Mucosa of stomach (tissue), 1 donor: ENCODE measurements around the gene SLC6A6.

Experiments
- H3K27me3 ChIP-seq: one replicate; pipeline ENCODE4 v1.7.0; 2013; ENCODE audit warnings: mild to moderate bottlenecking, low read length; ENCODE audit not compliant: control insufficient read depth, insufficient read depth
- H3K36me3 ChIP-seq: one replicate; pipeline ENCODE4 v1.7.0; 2013; ENCODE audit warnings: low read length; ENCODE audit not compliant: control insufficient read depth, insufficient read depth
- H3K4me1 ChIP-seq: one replicate; pipeline ENCODE4 v1.7.0; 2013; ENCODE audit warnings: mild to moderate bottlenecking, low read length; ENCODE audit not compliant: control insufficient read depth, insufficient read depth
- H3K4me3 ChIP-seq: one replicate; pipeline ENCODE4 v1.7.0; 2013; ENCODE audit warnings: low read length
- H3K9ac ChIP-seq: one replicate; pipeline ENCODE4 v1.7.0; 2013; ENCODE audit warnings: mild to moderate bottlenecking, low read length, moderate library complexity
- H3K9me3 ChIP-seq: one replicate; pipeline ENCODE4 v1.7.0; 2013; ENCODE audit warnings: mild to moderate bottlenecking, low read length, moderate library complexity; ENCODE audit not compliant: control insufficient read depth
- donor health status: Pancreatic carcinoma.

Gene SLC6A6

DNA sequence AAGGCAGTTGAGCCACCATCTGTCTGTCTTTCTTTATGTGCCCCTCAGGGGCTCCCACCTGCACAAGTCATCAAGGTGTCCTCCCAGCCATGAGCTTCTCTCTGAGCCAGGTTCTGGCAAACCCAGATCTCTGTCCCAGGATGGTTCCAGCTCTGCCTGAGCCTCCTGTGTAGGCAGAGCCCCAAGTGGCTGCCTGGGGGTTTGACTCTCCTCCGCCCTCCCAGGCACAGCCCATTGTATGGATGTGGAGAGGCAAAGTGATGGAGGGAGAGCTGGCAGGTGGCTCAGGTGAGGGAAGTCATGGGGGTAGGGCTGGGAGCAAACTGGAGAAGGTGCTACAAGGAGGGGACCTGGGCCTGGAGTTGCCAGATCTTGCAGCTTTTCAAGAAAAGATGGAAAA lies 80.9 kb downstream of the SLC6A6 start:
- Histone ChIP-seq H3K27me3 (no peaks in the 10 kb centered on the region), H3K9ac (no peak overlapping the region), H3K4me3 (no peak overlapping the region), H3K4me1 (peaks cover 4% of the 10 kb centered on the region), H3K36me3 (peaks cover 13% of the 10 kb centered on the region), H3K9me3 (no peaks in the 10 kb centered on the region)

DNA sequence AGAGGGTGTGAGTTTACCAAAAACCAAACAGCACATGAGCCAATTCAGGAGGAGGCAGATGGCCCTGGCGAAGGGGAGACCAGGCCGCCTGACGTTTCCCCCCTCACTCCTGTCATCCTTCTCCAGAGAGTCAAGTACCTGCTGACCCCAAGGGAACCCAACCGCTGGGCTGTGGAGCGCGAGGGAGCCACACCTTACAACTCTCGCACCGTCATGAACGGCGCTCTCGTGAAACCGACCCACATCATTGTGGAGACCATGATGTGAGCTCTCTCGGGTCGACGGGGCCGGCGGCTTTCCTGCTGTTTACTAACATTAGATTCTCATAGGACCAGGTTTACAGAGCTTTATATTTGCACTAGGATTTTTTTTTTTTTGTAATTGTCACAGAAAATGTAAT lies 82.3 kb downstream of the SLC6A6 start:
- H3K36me3 ChIP-seq: peaks cover 18% of the 10 kb centered on the region
- H3K4me1 ChIP-seq: peaks cover 2% of the 10 kb centered on the region

GRCh38 chr3:14485981-14486380 lies 83.6 kb downstream of the SLC6A6 start:
- Histone ChIP-seq H3K4me1 (no peaks in the 10 kb centered on the region), H3K9ac (no peak overlapping the region), H3K27me3 (no peaks in the 10 kb centered on the region), H3K9me3 (no peaks in the 10 kb centered on the region), H3K4me3 (no peak overlapping the region), H3K36me3 (peaks cover 12% of the 10 kb centered on the region)

More for the DNA sequence above, 82.3 kb downstream of the SLC6A6 start:
- H3K27me3 ChIP-seq: no peaks in the 10 kb centered on the region
- no peak overlapping the region for H3K4me3 ChIP-seq
- no peak overlapping the region for H3K9ac ChIP-seq
- H3K9me3 ChIP-seq: no peaks in the 10 kb centered on the region

DNA sequence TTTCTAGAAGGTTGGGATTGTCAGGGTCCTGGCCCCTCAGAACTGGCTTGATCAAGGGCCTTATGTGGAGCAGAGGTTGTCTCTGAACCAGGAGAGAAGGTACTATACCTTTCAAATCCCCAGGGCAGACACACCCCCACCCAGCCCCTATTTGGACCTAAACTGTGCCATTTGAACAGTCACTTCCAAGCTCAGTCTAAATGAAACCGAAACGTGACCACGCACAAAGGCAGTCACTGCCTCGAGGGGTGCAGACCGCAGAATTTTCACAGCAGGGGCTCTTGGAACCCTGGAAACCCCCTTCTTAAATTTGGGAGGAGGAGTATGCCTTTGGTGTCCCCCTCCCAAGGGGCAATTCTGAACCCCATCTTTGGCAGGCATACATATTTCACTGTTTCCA lies 84.1 kb downstream of the SLC6A6 start:
- peaks cover 12% of the 10 kb centered on the region for H3K36me3 ChIP-seq
- H3K4me3 ChIP-seq: no peak overlapping the region
- no peaks in the 10 kb centered on the region for H3K27me3 ChIP-seq

DNA sequence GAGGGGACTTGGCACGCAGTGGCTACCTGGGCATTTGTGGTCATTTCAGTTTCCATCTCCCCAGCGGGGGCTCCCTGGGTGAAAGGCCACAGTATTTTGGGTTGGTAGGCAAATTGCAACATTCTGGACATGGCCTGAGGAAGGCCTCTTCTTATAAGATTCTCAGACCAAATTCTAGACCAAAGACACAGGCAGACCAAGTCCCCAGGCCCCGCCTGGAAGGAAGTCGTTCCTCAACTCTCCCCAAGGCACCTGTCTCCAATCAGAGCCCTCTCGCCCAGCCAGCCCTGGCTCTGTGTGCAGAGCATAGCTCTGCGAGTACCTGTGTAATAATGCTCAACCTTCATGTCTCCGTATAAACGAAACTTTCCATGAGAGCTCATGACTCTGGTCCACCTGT lies 84.7 kb downstream of the SLC6A6 start:
- Histone ChIP-seq H3K27me3 (no peaks in the 10 kb centered on the region), H3K36me3 (peaks cover 6% of the 10 kb centered on the region), H3K4me1 (no peaks in the 10 kb centered on the region), H3K4me3 (no peak overlapping the region), H3K9ac (no peak overlapping the region), H3K9me3 (no peaks in the 10 kb centered on the region)

More for the DNA sequence above, 84.1 kb downstream of the SLC6A6 start:
- Histone ChIP-seq H3K9me3 (no peaks in the 10 kb centered on the region), H3K9ac (no peak overlapping the region), H3K4me1 (no peaks in the 10 kb centered on the region)

DNA sequence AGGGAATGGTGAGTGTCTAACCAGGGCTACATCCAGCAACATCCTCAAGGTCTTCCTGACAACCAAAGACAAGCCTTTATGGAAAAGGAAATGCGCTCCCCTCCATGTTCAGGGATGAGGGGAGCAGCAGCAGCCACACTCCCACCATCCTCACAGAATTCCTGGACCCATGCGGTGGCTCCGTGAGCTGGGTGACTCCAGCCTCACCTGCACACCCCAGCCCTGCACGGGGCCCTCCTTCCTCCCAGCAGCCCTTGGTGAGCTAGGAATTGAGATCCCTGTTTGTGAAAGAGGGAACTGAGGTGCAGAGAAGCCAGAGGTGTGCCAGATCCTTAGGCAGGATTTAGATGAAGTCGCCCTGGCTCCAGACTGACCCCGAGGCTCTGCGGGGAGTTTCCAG lies 85.4 kb downstream of the SLC6A6 start:
- Histone ChIP-seq H3K9ac (no peak overlapping the region), H3K36me3 (peaks cover 6% of the 10 kb centered on the region), H3K9me3 (no peaks in the 10 kb centered on the region), H3K27me3 (no peaks in the 10 kb centered on the region), H3K4me3 (no peak overlapping the region), H3K4me1 (no peaks in the 10 kb centered on the region)

- Histone ChIP-seq H3K36me3 (peaks cover 6% of the 10 kb centered on the region), H3K4me1 (no peaks in the 10 kb centered on the region), H3K9me3 (no peaks in the 10 kb centered on the region)
These were observed 86.1 kb downstream of the SLC6A6 start for GRCh38 chr3:14488286-14489041.

GRCh38 chr3:14489641-14490040 lies 87.2 kb downstream of the SLC6A6 start:
- Histone ChIP-seq H3K27me3 (no peaks in the 10 kb centered on the region), H3K9ac (no peak overlapping the region), H3K36me3 (peaks cover 6% of the 10 kb centered on the region), H3K9me3 (no peaks in the 10 kb centered on the region), H3K4me1 (no peaks in the 10 kb centered on the region), H3K4me3 (no peak overlapping the region)

More at GRCh38 chr3:14488286-14489041, 86.1 kb downstream of the SLC6A6 start:
- H3K27me3 ChIP-seq: no peaks in the 10 kb centered on the region
- no peak overlapping the region for H3K9ac ChIP-seq
- H3K4me3 ChIP-seq: no peak overlapping the region

- H3K9ac ChIP-seq: no peak overlapping the region
- H3K4me1 ChIP-seq: no peaks in the 10 kb centered on the region
- H3K36me3 ChIP-seq: peaks cover 6% of the 10 kb centered on the region
- no peak overlapping the region for H3K4me3 ChIP-seq
- H3K9me3 ChIP-seq: no peaks in the 10 kb centered on the region
- no peaks in the 10 kb centered on the region for H3K27me3 ChIP-seq
These were observed 87.8 kb downstream of the SLC6A6 start for GRCh38 chr3:14490255-14490654.

- no peaks in the 10 kb centered on the region for H3K27me3 ChIP-seq
- peaks cover 6% of the 10 kb centered on the region for H3K36me3 ChIP-seq
- no peaks in the 10 kb centered on the region for H3K9me3 ChIP-seq
- H3K4me1 ChIP-seq: no peaks in the 10 kb centered on the region
- H3K9ac ChIP-seq: no peak overlapping the region
- H3K4me3 ChIP-seq: no peak overlapping the region
These were observed 88.4 kb downstream of the SLC6A6 start for GRCh38 chr3:14490831-14491230.

GRCh38 chr3:14491396-14492190 lies 89.2 kb downstream of the SLC6A6 start:
- Histone ChIP-seq H3K27me3 (no peaks in the 10 kb centered on the region), H3K4me3 (no peak overlapping the region), H3K4me1 (no peaks in the 10 kb centered on the region), H3K36me3 (peaks cover 6% of the 10 kb centered on the region), H3K9me3 (no peaks in the 10 kb centered on the region), H3K9ac (no peak overlapping the region)
